Measurements from ENCODE around the gene LRRC19. TPM values are rescaled to one million over a fixed set of nuclear protein-coding genes. Genes with fewer than 3 reads are reported as not detected.

The LRRC19 gene
- total RNA-seq, 1 experiment from 2014 or later = not detected

DNA sequence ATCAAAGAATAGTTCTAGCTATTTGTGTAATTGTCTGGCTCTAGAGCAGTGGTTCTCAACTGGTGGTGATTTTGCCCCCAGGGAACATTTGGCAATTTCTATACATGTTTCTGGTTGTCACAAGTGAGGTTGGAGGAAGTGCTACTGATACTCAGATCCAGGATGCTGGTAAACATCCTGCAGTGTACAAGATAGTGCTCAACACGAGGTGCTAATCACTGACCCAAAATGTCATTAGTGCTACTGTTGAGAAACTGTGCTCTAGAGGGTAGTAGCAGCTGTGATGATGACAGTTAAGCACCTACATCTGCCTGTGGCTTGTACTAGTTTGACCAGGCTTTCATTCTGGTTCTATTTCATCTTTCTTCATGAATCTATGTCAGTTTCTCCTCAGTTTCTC is 22.1 kb downstream of the LRRC19 start:
- no peak for DNase-seq
- Histone ChIP-seq H3K27me3 (ENCODE audit: control insufficient read depth, insufficient read depth, low read length) (no peaks in the 10 kb centered on the region), H3K36me3 (replicated peaks; ENCODE audit: control insufficient read depth, insufficient read depth, low read length) (no peaks in the 10 kb centered on the region; the same call in none of the 2 replicates), H3K4me3 (ENCODE audit: insufficient read depth, low read depth, low read length) (no peak overlapping the region)

DNA sequence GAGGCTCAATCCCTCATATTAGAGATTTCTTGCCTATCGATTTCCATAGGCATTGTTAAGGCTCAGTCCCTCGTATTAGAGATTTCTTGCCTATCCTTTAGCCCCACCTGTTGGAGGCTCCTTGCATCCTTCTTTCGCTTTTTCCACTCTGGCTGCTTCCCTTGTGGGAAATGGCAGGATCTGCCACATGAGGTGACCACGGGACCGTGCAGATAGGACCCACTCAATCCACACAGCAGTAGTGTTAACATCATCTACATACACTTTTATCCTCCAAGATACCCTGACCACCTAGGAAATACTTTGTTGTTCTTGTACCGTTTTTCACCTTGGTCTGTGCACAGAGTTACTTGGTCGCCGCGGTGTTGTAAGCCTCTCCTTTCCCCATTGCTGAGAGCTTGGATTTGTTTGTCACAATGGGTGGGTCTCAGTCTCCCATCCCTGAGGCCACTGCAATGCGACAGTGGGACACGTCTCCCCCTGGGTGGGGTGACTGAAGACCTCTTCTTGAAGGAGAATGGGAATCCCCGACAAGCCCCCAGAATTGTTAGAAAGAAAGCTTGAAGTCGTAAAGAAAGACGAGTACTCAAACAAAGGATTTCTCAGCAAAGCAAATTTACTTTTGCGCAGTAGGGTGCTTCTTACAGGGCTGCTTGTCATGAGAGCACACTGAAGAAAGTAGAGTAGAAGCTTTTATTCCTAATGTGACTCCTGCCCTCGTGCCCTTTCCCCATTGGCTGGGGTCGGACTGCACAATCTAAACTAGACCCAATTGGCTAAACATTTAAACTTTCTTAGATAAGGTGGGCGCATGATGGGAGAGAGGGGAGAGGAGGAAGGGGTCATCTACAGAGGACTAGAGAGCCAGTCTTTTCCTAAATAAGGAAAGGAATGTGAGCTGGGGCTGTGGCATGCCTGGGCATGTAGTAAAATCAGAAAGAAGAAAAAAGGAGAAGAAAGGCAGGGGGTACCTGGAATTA is 29.5 kb downstream of the LRRC19 start:
- Histone ChIP-seq H3K27me3 (ENCODE audit: control insufficient read depth, insufficient read depth, low read length) (no peaks in the 10 kb centered on the region), H3K36me3 (replicated peaks; ENCODE audit: control insufficient read depth, insufficient read depth, low read length) (no peaks in the 10 kb centered on the region; the same call in 1 of the 2 replicates), H3K4me3 (ENCODE audit: insufficient read depth, low read depth, low read length) (peak overlapping the region; percentile 32)
- DNase-seq = peak; percentile 23

DNA sequence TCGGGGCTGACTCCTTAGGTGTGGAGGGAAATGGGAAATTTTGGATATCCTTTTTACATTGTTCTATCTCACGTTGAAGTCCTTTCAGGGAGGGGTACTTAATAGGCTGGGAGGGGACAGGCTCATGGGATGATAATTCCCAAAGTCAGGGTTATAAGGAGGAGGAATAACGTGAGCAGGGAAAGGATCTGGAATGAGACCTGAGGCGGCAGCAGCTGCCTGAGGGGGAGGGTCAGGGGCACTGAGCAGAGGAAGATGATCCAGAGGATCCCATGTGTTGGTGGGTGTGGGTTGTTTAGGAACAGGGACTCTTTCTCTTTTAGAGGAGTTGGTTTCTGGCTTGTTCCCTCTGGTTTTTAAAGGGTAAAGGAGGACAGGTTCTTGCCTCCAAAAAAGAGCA is 30.5 kb downstream of the LRRC19 start:
- DNase-seq = no peak
- Histone ChIP-seq H3K36me3 (replicated peaks; ENCODE audit: control insufficient read depth, insufficient read depth, low read length) (no peaks in the 10 kb centered on the region; the same call in 1 of the 2 replicates), H3K4me3 (ENCODE audit: insufficient read depth, low read depth, low read length) (no peak overlapping the region)

GRCh38 chr9:26973989-26974388 is 31.5 kb downstream of the LRRC19 start:
- Histone ChIP-seq H3K27me3 (ENCODE audit: control insufficient read depth, insufficient read depth, low read length) (no peaks in the 10 kb centered on the region), H3K36me3 (replicated peaks; ENCODE audit: control insufficient read depth, insufficient read depth, low read length) (no peaks in the 10 kb centered on the region; the same call in 1 of the 2 replicates), H3K4me3 (ENCODE audit: insufficient read depth, low read depth, low read length) (no peak overlapping the region)
- DNase-seq = no peak

More for the DNA sequence above, 30.5 kb downstream of the LRRC19 start:
- H3K27me3 ChIP-seq (ENCODE audit: control insufficient read depth, insufficient read depth, low read length) = no peaks in the 10 kb centered on the region

DNA sequence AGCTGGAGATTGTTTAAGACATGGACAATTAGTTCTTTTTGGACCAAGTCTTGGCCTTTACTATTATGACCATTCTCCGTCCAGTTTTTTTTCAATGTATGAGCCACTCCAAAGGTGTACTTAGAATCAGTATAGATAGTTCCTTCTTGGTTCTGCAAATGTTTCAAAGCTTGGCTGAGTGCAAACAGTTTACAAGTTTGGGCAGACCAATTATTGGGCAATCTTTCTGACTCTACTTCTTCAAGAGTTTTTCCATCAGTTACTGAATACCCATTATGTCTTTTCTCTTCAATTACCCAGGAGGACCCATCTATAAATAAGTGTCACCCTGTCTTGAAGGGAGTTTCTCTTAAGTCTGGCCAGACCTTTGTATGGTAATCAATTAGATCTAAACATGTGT is 33.8 kb downstream of the LRRC19 start:
- no peak for DNase-seq
- H3K4me3 ChIP-seq (ENCODE audit: insufficient read depth, low read depth, low read length) = no peak overlapping the region

DNA sequence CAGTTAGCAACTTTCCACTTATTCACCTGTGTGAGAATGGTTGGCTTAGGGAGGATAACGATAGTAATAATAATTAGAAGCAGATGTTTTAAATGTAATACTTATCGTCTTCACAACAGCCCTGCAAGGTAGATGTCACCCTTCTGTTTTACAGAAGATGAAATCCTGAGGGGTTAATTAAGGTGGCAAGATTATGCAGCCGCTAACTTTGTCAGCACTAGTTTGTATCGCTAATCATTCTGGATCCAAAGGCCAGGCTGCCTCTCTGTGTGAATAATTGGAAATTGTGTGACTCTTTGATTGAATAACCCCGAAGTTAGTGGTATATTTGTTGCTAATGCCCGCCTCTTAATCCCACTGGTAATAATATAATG is 48.6 kb downstream of the LRRC19 start:
- DNase-seq = no peak
- H3K27me3 ChIP-seq (ENCODE audit: control insufficient read depth, insufficient read depth, low read length) = no peaks in the 10 kb centered on the region
- no peaks in the 10 kb centered on the region for H3K36me3 ChIP-seq (replicated peaks; ENCODE audit: control insufficient read depth, insufficient read depth, low read length)
- H3K4me3 ChIP-seq (ENCODE audit: insufficient read depth, low read depth, low read length) = peak overlapping the region; percentile 75

More for the DNA sequence above, 33.8 kb downstream of the LRRC19 start:
- H3K27me3 ChIP-seq (ENCODE audit: control insufficient read depth, insufficient read depth, low read length) = no peaks in the 10 kb centered on the region
- H3K36me3 ChIP-seq (replicated peaks; ENCODE audit: control insufficient read depth, insufficient read depth, low read length) = no peaks in the 10 kb centered on the region; the same call in 1 of the 2 replicates

- DNase-seq = peak; percentile 93
- Histone ChIP-seq H3K27me3 (ENCODE audit: control insufficient read depth, insufficient read depth, low read length) (no peaks in the 10 kb centered on the region), H3K4me3 (ENCODE audit: insufficient read depth, low read depth, low read length) (peak within 1 kb of the TSS; percentile 75), H3K36me3 (replicated peaks; ENCODE audit: control insufficient read depth, insufficient read depth, low read length) (no peaks in the 10 kb centered on the region)
Measured at GRCh38 chr9:26955921-26956859, 49.3 kb downstream of the LRRC19 start, which contains the start of gene IFT74. IFT74 (plus strand) TSS chr9:26956412; CDS start chr9:26961968, 5,556 bp downstream.

DNA sequence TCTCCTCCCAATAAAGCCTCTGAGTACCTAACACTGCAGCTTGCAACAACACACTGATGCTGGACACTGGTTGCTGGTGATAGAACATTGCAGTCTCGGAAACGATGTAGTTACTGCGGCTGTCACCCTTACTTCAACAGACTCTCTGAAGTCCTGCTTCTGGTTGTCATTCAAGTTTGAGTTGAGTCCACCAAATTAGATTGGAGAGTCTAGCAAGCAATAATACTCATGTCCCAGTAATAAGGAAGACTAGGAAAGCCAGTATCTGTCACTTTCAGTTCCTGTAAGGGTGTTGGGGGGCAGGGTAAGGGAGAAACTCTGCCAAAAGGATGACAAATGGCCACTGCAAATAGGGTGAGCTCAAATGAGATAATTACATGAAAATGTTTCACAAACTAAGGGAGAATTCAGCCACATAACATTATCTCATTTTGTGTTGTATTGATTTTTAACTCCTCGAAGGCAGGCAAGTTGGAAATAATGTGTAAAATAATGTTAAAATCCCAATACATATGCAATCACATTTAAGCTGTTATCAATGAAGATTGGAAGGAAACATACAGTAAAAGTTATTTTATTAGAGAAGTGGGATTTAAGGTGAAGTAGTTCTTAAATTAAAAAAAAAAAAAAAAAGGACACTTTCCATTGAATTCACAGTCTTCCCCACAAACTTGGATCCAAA is 50.1 kb downstream of the LRRC19 start:
- H3K36me3 ChIP-seq (replicated peaks; ENCODE audit: control insufficient read depth, insufficient read depth, low read length) = no peaks in the 10 kb centered on the region
- no peaks in the 10 kb centered on the region for H3K27me3 ChIP-seq (ENCODE audit: control insufficient read depth, insufficient read depth, low read length)
- DNase-seq = no peak
- peak overlapping the region; percentile 75 for H3K4me3 ChIP-seq (ENCODE audit: insufficient read depth, low read depth, low read length)

DNA sequence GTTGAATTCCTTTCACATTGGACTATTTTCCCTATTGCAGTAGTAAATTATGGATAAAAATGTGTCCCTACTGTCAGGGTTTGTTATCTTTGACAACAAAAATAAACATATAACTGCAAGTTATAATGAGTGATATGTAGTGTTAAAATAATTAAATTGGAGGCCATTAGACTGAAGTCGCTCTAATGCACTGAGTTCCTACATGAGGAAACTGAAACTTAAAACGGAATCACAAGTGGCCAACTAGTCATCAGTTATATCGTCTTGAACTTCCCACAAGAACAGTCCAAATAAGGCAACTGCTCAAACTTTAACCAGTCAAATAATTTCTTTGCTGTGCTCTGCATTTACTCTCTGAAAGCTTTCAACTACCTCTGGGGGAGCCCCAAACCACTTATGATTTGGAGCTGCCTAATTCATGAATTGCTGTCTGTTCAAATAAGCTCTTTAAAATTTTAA is 51.4 kb downstream of the LRRC19 start:
- H3K36me3 ChIP-seq (replicated peaks; ENCODE audit: control insufficient read depth, insufficient read depth, low read length) = no peaks in the 10 kb centered on the region
- no peak for DNase-seq
- H3K4me3 ChIP-seq (ENCODE audit: insufficient read depth, low read depth, low read length) = no peak overlapping the region
- H3K27me3 ChIP-seq (ENCODE audit: control insufficient read depth, insufficient read depth, low read length) = no peaks in the 10 kb centered on the region

- no peak for DNase-seq
- H3K36me3 ChIP-seq (replicated peaks; ENCODE audit: control insufficient read depth, insufficient read depth, low read length) = no peaks in the 10 kb centered on the region
- no peaks in the 10 kb centered on the region for H3K27me3 ChIP-seq (ENCODE audit: control insufficient read depth, insufficient read depth, low read length)
- H3K4me3 ChIP-seq (ENCODE audit: insufficient read depth, low read depth, low read length) = no peak overlapping the region
Measured at GRCh38 chr9:26951794-26952193, 53.7 kb downstream of the LRRC19 start.

DNA sequence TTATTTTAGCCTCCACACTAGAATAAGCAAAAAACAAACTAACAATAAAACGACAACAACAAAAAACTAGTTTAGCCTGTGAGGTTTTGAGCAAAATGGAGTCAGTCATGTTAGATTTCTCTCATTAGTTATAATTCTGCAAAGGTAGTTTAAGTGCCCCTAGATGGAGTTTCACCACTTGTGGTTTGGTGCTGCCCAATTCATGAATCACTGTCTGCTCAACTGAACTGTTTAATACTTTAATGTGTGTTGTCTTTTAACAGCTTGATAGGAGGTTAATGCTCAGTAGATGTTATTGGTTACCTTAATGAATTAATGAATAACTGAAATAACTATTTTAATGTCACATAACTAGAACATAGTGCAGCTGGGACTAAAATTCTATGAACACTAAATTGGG is 55.0 kb downstream of the LRRC19 start:
- Histone ChIP-seq H3K4me3 (ENCODE audit: insufficient read depth, low read depth, low read length) (no peak overlapping the region), H3K36me3 (replicated peaks; ENCODE audit: control insufficient read depth, insufficient read depth, low read length) (no peaks in the 10 kb centered on the region), H3K27me3 (ENCODE audit: control insufficient read depth, insufficient read depth, low read length) (no peaks in the 10 kb centered on the region)
- no peak for DNase-seq

- DNase-seq = no peak
Measured at GRCh38 chr9:26949637-26950069, 55.8 kb downstream of the LRRC19 start.

DNA sequence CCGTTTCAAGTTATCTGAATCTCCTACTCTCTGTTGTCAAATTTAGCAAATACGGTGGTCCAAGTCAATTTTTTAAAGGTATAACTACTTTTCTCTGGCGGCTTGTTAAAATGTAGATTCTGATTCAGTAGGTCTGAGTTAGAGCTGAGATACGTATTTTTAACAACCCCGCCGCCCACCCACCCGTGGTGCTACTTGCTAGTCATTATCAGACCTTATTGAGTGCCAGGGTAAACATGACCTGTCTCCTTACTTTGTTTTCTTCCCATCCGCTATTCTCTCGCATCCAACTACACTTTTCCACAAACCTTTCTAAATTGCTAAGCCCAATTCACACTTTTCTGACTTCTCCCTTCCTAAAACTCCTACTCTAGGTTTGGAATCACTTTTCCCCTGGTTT is 57.7 kb downstream of the LRRC19 start:
- peak; percentile 40 for DNase-seq
- Histone ChIP-seq H3K27me3 (ENCODE audit: control insufficient read depth, insufficient read depth, low read length) (no peaks in the 10 kb centered on the region), H3K4me3 (ENCODE audit: insufficient read depth, low read depth, low read length) (peak overlapping the region; percentile 98), H3K36me3 (replicated peaks; ENCODE audit: control insufficient read depth, insufficient read depth, low read length) (no peaks in the 10 kb centered on the region)

More at GRCh38 chr9:26949637-26950069, 55.8 kb downstream of the LRRC19 start:
- H3K4me3 ChIP-seq (ENCODE audit: insufficient read depth, low read depth, low read length) = no peak overlapping the region
- H3K27me3 ChIP-seq (ENCODE audit: control insufficient read depth, insufficient read depth, low read length) = no peaks in the 10 kb centered on the region
- no peaks in the 10 kb centered on the region for H3K36me3 ChIP-seq (replicated peaks; ENCODE audit: control insufficient read depth, insufficient read depth, low read length)
